Measurements from ENCODE around the gene SHC4.

The SHC4 gene

DNA sequence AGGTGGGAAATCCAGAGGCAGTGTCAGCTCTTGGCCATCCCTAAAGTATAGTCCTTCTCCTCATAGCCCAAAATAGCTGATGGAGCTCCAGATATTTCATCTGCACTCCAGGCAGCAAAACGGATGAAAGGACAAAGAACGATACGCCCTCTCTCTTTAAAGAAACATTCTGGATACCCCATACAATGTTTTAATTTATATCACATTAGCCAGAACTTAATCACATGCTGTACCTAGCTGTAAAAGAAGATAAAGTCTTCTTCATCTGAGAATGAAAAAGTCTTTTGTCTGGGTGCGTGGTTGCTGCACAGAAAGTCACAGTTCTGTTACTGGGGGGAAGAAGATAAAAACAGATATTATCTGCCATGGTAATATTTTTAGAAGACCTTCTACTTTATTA, 4.3 kb upstream of the SHC4 start:
- no peak for DNase-seq (ENCODE audit: low read depth)

- DNase-seq (ENCODE audit: low read depth): no peak
Measured at GRCh38 chr15:48967336-48967735, 3.6 kb upstream of the SHC4 start.

DNA sequence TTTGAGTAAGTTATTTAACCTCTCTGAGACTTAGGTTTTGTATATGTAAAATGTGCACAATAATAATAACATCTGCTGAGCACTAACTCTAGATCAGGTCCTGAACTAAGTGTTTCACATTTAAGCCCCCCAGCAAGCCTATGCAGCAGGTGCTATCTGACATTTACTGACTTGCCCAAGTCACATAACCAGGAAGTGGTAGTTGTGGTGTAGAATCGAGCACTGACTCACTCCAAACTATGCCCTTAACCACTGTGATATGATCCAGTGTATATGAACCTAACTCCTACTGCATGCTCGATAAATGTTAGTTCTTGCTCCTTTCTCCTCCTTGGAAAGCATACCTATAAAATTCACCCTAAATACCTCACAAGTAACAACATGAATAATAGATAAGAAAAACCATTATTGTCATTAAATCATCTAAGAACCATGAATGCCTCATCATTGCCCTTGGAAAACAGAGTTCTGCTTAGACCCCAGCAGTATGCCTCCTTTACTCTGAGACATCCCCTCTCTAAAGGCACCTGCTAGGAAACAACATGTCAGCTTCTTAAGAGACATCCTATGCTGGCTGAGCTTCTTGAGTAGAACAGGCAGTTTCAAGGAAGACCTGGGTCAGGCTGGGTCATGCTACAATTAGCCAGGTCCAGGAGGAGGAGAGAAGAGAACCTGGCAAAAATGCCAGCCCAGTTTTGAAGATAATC, 3.0 kb upstream of the SHC4 start:
- DNase-seq (ENCODE audit: low read depth): peak; percentile 42

GRCh38 chr15:48965972-48966371, 2.3 kb upstream of the SHC4 start:
- DNase-seq (ENCODE audit: low read depth): no peak

DNA sequence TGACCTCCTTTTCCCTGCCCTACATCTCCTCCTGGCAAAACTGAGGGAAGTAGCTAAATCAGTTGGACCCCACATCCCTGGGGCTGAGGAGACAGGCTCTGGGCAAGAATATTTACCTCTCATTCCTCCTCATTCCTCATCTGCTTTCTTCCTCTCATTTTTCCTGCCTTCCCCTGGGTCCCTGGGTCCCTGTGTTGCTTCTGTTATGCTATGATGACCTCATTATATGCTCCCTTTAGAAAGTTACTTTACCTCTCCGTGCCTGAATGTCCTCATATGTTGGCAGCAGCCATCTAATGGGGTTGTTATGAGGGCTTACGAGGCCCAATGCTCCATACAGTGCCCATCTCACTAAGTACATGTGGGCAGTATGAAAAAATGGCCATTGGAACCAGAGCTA, 1.2 kb upstream of the SHC4 start:
- DNase-seq (ENCODE audit: low read depth): no peak

- DNase-seq (ENCODE audit: low read depth): no peak
Measured at GRCh38 chr15:48962662-48963523, 826 bp downstream of the SHC4 start.

DNA sequence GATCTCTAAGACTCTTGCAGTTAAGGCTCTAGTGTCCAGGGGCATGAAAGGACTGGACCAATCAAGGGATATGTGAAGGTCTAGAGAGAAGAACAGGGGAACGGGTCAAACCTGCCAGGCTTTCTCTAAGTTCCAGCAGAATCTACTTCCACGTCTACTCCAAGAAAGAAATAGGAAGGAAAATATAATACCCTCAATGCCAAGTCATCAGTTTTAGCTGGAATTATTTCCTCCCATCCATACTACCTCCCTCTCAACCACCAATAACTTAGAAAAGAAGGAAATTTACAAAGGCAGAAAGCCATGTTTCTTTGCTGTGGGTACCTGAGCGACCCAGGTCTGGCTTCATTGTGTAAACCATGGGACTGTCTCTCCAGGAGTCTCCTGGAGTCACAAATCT, 7.8 kb downstream of the SHC4 start:
- DNase-seq (ENCODE audit: low read depth): no peak

DNA sequence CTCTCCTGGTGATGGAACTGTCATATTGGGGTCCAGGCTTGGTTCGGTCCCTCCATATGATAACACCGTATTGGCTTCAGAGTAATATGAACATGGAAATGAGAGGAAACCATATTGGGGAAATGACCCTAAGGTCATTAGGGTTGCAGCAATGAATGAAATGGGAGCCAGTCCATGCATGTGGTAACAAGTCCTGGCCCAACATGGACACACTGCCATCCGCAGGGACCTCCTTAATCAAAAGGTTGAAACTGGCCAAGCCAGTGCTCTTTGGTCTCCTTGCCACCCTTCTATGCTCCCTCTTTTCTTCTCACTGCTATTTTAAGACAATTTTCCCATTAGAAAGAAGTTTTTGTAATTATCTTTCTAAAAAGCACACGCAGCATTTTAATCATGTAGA, 8.3 kb downstream of the SHC4 start:
- DNase-seq (ENCODE audit: low read depth): no peak

GRCh38 chr15:48954538-48954937, 9.2 kb downstream of the SHC4 start:
- DNase-seq (ENCODE audit: low read depth): no peak

DNA sequence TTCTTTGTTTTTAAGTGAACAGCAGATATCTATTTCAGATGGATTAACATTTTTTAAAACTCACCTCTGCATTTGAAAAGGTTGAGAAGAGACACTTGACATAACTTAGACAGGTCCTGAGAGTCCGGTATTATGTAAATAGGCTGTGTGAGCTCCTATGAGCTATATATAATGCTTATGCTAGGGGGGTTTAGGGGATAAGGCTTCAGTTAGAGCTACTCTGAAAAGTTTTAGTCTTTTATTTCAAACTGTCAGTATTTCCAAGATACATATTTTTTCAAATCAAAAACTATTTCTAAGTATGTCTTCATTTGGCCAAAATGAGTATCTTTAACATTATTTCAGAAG, 16.9 kb downstream of the SHC4 start:
- no peak for DNase-seq (ENCODE audit: low read depth)

- DNase-seq (ENCODE audit: low read depth): peak; percentile 54
Measured at GRCh38 chr15:48946074-48946839, 17.5 kb downstream of the SHC4 start.

- DNase-seq (ENCODE audit: low read depth): no peak
Measured at GRCh38 chr15:48945386-48945785, 18.3 kb downstream of the SHC4 start.

DNA sequence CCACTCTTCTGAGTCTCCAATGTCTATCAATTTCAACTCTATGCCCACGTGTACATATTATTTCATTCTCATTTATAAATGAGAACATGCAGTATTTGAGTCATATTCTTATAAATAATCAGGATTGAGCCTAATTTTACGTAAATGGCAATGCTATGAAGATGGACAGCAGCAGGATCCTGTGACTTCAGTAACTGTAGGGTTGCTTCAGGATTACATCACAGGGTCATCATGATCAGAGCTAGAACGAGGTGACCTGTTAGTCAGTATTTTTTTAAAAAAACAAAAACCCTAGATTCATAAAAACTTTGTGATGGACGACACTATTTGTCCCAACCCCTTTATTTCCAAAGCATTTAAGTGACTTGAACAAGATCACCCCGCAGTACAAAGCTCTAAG, 21.8 kb downstream of the SHC4 start:
- no peak for DNase-seq (ENCODE audit: low read depth)

GRCh38 chr15:48940508-48940907, 23.2 kb downstream of the SHC4 start:
- peak; percentile 91 for DNase-seq (ENCODE audit: low read depth)

DNA sequence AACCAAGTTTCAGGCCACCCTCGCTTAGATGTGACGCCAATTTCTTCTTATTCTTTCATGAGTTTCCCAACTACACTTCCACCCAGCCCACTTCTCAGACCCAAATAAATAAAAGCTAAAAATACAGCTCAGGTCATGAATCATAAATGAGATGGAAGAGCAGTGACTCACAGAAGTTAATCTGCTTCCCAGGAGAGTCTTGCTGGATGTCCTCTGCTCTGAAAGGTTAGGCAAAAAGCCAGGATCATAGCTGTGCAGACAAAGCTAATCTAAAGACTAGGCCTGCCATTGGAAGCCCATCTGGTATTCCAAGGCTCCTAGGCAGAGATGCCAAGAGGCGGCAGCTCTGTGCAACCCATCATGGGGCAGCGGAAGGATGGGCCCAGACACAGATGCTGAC, 24.1 kb downstream of the SHC4 start:
- DNase-seq (ENCODE audit: low read depth): peak; percentile 88

- no peak for DNase-seq (ENCODE audit: low read depth)
Measured at GRCh38 chr15:48937886-48938285, 25.8 kb downstream of the SHC4 start.

GRCh38 chr15:48936666-48937065, 27.1 kb downstream of the SHC4 start:
- DNase-seq (ENCODE audit: low read depth): no peak

DNA sequence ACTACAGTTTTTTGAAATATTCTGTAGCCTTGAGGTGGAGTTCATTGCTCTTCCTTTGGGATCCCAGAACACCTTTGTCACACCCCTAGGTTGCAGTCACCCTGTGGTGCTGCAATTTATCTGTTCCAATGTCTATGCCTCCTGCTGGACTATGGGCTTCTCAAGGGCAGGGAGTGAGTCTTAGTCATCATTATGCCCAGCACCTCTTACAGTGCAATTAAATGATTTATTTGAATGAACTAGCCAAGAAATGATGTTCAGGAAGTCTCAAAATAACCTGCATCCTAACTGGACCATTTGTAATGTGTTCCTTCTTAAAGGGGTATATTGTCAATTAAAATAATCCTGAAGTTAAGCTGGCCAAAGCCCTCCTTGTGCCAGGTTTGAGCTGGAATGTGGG, 28.5 kb downstream of the SHC4 start:
- no peak for DNase-seq (ENCODE audit: low read depth)

DNA sequence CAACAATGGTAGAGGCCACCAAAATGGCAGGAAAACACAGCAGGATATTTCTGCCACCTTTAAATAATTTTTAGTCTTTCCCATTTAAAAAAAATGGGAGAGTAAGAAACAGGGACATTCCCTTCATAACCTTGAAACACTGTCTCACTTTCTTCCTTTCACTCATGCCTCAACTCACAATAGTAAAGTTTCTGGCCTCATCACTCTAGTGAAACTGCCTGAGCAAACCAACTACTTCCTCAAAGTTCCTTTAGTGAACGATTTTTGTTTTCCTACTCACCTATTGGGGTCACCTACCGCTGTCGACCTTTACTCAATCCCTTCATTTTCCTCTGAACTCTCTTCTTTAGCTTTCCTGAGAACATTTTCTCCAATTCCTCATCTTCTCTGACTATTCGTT, 33.0 kb downstream of the SHC4 start:
- DNase-seq (ENCODE audit: low read depth): no peak

- no peak for DNase-seq (ENCODE audit: low read depth)
Measured at GRCh38 chr15:48929661-48930060, 34.1 kb downstream of the SHC4 start.

GRCh38 chr15:48928877-48929538, 34.7 kb downstream of the SHC4 start:
- no peak for DNase-seq (ENCODE audit: low read depth)

DNA sequence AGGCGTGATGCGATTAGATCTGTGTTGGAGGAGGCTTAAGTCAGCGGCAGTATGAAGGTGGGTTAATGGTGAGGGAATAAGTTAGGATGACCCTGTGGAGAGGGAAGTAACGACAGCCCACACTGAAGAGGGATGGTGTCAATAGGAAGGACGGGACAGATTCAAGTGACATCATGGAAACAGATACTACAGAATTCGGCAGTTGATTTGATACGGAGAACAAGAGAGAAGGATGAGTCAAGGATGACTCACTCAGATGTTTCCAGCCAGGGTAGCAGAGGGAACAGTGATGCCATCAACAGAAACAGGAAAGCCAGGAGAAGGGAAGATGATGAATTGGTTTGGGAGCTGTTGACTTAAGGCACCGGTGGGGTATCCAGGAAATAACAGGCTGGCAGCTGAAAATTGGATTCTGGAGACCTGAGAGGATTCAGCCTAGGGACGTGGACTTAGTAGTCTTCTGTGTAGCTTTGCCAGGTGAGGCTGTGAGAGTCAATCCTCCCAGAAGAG, 38.0 kb downstream of the SHC4 start:
- peak; percentile 89 for DNase-seq (ENCODE audit: low read depth)
